Activated T-cell treated with anti-CD3 and anti-CD28 coated beads, Interleukin-2, amount 50 U/mL, for 4 hours (primary cell): ENCODE data around the gene SALL1. TPM values are rescaled to one million over a fixed set of nuclear protein-coding genes. Genes with fewer than 3 reads are reported as not detected.

ENCODE experiments used
- ATAC-seq, 2 donors: fragments of 200-7000 bp; cut with Tn5 transposase; one replicate each; pipeline ENCODE4 v1.10.0; 2021
- DNase-seq: peaks from one replicate; pipeline ENCODE4 v3.0.0-alpha.2; 2020
- H3K27me3 Mint-ChIP-seq: one replicate; pipeline ENCODE4 v1.8.0; 2021; ENCODE audit warnings: low read depth, mixed read lengths
- H3K36me3 Mint-ChIP-seq: one replicate; pipeline ENCODE4 v1.8.0; 2022; ENCODE audit warnings: mixed read lengths; ENCODE audit not compliant: insufficient read depth
- H3K4me1 Mint-ChIP-seq: one replicate; pipeline ENCODE4 v1.8.0; 2021; ENCODE audit warnings: low read depth, mixed read lengths
- H3K4me3 Mint-ChIP-seq: one replicate; pipeline ENCODE4 v1.8.0; 2021; ENCODE audit warnings: mild to moderate bottlenecking, moderate library complexity, mixed read lengths
- H3K9me3 Mint-ChIP-seq: one replicate; pipeline ENCODE4 v1.8.0; 2021; ENCODE audit warnings: mixed read lengths
- total RNA-seq, 3 donors: library from RNA; stranded (reverse); gene quantifications; one replicate each; pipeline ENCODE4 v1.2.1, GENCODE V29; 2021

Gene SALL1
- total RNA-seq, 3 donors from 2014 or later, result not detected

GRCh38 chr16:51164574-51164973 lies 13.5 kb upstream of the SALL1 start:
- ATAC-seq (no peak), DNase-seq (no peak)
- H3K4me1 Mint-ChIP-seq, result no peaks in the 10 kb centered on the region
- no peaks in the 10 kb centered on the region for H3K36me3 Mint-ChIP-seq
- no peaks in the 10 kb centered on the region for H3K9me3 Mint-ChIP-seq
- H3K4me3 Mint-ChIP-seq, result no peak overlapping the region
- H3K27me3 Mint-ChIP-seq, result peaks cover 11% of the 10 kb centered on the region

GRCh38 chr16:51163894-51164566 lies 13.0 kb upstream of the SALL1 start:
- ATAC-seq (no peak), DNase-seq (no peak)
- peaks cover 13% of the 10 kb centered on the region for H3K27me3 Mint-ChIP-seq
- no peaks in the 10 kb centered on the region for H3K4me1 Mint-ChIP-seq
- no peak overlapping the region for H3K4me3 Mint-ChIP-seq
- H3K36me3 Mint-ChIP-seq, result no peaks in the 10 kb centered on the region
- H3K9me3 Mint-ChIP-seq, result no peaks in the 10 kb centered on the region

DNA sequence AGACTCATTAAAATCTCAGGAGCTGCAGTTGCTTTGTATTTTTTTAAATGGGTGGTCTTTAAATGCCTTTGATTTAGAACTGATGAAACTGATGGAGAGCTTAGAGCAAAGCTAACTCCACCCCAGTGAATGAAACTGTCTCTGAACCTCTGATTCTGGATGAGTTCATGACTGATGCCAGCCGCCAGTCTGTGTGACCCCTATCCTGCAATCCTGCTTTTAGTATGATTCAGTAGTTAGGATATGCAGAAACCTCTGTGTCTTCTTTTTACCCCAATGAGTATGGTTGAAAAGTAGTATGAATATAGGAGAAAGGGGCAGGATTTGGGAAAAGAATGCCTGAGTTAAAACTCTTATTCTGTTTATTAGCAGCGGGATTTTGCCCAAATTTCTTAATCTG lies 12.3 kb upstream of the SALL1 start:
- Mint-ChIP-seq H3K9me3 (no peaks in the 10 kb centered on the region), H3K27me3 (peaks cover 14% of the 10 kb centered on the region), H3K4me3 (no peak overlapping the region), H3K36me3 (no peaks in the 10 kb centered on the region), H3K4me1 (no peaks in the 10 kb centered on the region)
- no peak for ATAC-seq
- no peak for DNase-seq

DNA sequence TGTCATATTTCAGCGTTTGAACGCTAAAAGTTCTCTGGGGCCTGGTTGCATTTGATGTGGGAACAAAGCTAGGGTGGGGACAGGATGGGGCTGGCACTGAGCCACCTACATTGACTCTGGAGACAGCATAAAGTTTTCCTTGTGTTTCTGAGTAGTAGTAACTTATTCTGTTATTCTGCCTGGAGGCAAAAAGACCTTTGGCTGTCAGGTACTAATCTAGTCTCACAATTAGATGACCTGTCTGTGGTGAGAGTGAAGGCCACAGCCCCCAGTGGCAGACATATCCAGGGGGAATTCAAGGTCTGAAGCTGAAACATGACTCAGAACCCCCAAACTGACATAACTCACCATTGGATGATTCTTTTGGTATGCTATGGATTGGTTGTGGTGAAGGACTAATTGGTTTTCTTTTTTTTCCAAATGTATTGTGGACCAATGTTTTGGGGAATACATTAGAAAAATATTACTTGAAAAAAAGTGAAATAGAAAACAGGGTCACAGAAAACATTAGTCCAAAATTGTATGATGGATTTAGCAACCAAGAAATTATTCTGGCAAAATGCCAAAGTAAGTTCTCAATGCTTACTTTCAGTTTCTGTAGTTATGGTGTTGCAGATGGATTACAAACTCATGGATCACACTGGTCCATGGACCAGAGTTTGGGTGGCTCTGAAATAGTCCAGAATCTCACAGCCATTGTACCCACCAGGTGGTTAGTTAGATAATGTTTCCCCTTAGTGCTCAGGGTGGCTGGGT lies 10.5 kb upstream of the SALL1 start:
- ATAC-seq, result no peak
- no peaks in the 10 kb centered on the region for H3K4me1 Mint-ChIP-seq
- DNase-seq, result no peak
- no peaks in the 10 kb centered on the region for H3K9me3 Mint-ChIP-seq
- peaks cover 28% of the 10 kb centered on the region for H3K27me3 Mint-ChIP-seq
- H3K4me3 Mint-ChIP-seq, result no peak overlapping the region
- H3K36me3 Mint-ChIP-seq, result no peaks in the 10 kb centered on the region

GRCh38 chr16:51159865-51160264 lies 8.8 kb upstream of the SALL1 start:
- no peak for DNase-seq
- Mint-ChIP-seq H3K4me3 (no peak overlapping the region), H3K9me3 (no peaks in the 10 kb centered on the region), H3K36me3 (no peaks in the 10 kb centered on the region), H3K4me1 (peaks cover 2% of the 10 kb centered on the region), H3K27me3 (peaks cover 44% of the 10 kb centered on the region)
- ATAC-seq, result no peak

DNA sequence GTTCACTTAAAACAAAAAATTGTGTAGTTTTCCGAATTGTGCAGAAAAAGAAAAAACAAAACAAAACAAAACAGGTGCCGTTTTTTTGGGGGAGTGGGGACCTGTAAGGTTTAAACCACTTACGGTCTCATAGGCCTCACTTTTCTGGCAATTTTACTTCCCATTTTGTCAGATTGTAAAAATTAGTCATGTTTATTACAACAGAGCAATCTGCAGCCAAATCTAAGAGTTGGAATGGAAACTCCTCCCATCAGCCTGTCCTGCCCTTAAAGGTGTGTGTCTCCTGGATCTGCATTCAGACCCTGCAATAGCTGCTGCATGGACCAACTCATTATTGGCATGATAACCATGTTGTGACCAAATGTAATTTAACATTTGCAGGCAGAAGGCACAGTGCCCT lies 8.2 kb upstream of the SALL1 start:
- peaks cover 48% of the 10 kb centered on the region for H3K27me3 Mint-ChIP-seq
- ATAC-seq (no peak), DNase-seq (no peak)
- H3K36me3 Mint-ChIP-seq, result no peaks in the 10 kb centered on the region
- no peaks in the 10 kb centered on the region for H3K9me3 Mint-ChIP-seq
- H3K4me3 Mint-ChIP-seq, result no peak overlapping the region
- peaks cover 2% of the 10 kb centered on the region for H3K4me1 Mint-ChIP-seq

- peaks cover 64% of the 10 kb centered on the region for H3K27me3 Mint-ChIP-seq
- H3K4me3 Mint-ChIP-seq, result no peak overlapping the region
- H3K36me3 Mint-ChIP-seq, result no peaks in the 10 kb centered on the region
- DNase-seq (no peak), ATAC-seq (no peak)
- H3K9me3 Mint-ChIP-seq, result no peaks in the 10 kb centered on the region
- peaks cover 4% of the 10 kb centered on the region for H3K4me1 Mint-ChIP-seq
Measured at GRCh38 chr16:51157698-51158097, 6.6 kb upstream of the SALL1 start.

DNA sequence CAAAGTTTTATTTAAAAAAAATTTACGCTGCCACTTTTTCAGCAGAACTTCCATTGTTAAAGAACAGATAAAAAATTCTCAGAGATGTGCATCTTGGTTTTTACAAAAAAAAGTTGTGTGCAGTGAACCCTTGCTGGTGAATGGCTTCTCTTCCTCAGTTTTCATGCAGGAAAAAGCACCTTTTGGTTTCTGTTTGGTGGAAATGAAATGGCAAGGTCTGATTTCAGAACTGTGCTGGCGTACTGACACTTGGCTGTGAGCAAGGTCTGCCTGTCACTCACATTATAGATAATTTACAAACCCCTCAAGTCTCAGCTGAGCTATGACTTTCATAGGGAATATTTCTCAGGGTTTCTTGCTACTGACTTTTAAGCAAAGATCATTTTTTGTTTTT lies 5.7 kb upstream of the SALL1 start:
- Mint-ChIP-seq H3K4me3 (no peak overlapping the region), H3K36me3 (no peaks in the 10 kb centered on the region), H3K27me3 (peaks cover 66% of the 10 kb centered on the region), H3K4me1 (peaks cover 5% of the 10 kb centered on the region), H3K9me3 (no peaks in the 10 kb centered on the region)
- ATAC-seq (no peak), DNase-seq (no peak)

DNA sequence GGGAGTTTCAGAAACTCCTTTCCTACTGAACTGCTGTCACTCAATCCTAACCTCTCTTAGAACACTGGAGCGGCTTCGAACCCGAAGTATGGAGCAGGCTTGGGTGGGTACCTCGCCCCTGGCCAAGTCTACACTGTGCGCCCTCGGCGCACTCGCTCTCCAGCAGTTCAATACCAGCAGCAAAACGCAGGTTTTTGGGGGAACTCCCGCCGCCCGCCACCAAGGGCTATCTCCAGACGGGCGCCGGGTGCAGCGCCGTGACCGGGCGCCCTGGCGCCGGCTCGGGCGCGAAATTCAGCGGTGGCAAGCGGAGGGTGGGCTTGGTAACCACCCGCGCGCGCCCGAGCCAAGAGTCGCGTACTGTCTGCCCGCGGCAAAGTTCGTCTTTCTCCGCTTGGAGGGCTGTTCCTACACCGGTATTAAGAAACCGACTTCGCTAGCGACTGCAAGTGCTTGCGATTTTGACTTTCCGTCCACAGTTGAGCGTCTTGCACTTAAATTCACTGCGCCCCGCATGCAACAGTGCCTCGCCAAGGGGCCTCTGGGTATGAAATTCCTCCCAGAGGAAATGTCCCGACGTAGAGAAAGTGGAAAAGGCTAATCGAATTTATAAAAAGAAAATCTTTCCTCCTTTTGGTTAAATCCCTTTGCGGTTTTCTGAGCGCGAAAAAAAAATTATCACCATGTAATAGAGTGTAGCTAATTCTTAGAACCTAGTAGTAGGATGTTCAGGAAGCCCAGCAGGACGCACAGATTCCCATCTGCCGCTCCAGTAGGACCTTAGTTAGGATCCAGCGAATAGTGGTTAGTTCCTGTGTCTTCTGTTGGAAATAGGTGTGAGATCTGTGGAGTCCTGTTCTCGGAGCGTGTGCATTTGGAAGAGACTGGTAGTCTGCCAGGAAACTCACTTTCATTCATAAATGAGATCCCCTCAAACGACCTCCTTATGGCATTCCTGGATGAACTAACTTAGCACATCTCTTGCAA lies 5.0 kb upstream of the SALL1 start:
- Mint-ChIP-seq H3K4me3 (no peak overlapping the region), H3K36me3 (no peaks in the 10 kb centered on the region), H3K9me3 (no peaks in the 10 kb centered on the region), H3K4me1 (peaks cover 5% of the 10 kb centered on the region), H3K27me3 (peaks cover 62% of the 10 kb centered on the region)
- no peak for ATAC-seq
- DNase-seq, result no peak

GRCh38 chr16:51155199-51155607 lies 4.1 kb upstream of the SALL1 start:
- DNase-seq (no peak), ATAC-seq (no peak)
- peaks cover 61% of the 10 kb centered on the region for H3K27me3 Mint-ChIP-seq
- no peaks in the 10 kb centered on the region for H3K9me3 Mint-ChIP-seq
- H3K36me3 Mint-ChIP-seq, result no peaks in the 10 kb centered on the region
- H3K4me1 Mint-ChIP-seq, result peaks cover 5% of the 10 kb centered on the region
- no peak overlapping the region for H3K4me3 Mint-ChIP-seq

- Mint-ChIP-seq H3K27me3 (peaks cover 65% of the 10 kb centered on the region), H3K4me1 (peaks cover 5% of the 10 kb centered on the region), H3K36me3 (no peaks in the 10 kb centered on the region), H3K9me3 (no peaks in the 10 kb centered on the region), H3K4me3 (no peak overlapping the region)
- DNase-seq (no peak), ATAC-seq (no peak)
Measured at GRCh38 chr16:51154271-51155171, 3.5 kb upstream of the SALL1 start.

GRCh38 chr16:51153577-51154031 lies 2.5 kb upstream of the SALL1 start:
- Mint-ChIP-seq H3K36me3 (no peaks in the 10 kb centered on the region), H3K4me3 (no peak overlapping the region), H3K4me1 (peaks cover 5% of the 10 kb centered on the region), H3K9me3 (no peaks in the 10 kb centered on the region), H3K27me3 (peaks cover 72% of the 10 kb centered on the region)
- no peak for DNase-seq
- ATAC-seq, result no peak

DNA sequence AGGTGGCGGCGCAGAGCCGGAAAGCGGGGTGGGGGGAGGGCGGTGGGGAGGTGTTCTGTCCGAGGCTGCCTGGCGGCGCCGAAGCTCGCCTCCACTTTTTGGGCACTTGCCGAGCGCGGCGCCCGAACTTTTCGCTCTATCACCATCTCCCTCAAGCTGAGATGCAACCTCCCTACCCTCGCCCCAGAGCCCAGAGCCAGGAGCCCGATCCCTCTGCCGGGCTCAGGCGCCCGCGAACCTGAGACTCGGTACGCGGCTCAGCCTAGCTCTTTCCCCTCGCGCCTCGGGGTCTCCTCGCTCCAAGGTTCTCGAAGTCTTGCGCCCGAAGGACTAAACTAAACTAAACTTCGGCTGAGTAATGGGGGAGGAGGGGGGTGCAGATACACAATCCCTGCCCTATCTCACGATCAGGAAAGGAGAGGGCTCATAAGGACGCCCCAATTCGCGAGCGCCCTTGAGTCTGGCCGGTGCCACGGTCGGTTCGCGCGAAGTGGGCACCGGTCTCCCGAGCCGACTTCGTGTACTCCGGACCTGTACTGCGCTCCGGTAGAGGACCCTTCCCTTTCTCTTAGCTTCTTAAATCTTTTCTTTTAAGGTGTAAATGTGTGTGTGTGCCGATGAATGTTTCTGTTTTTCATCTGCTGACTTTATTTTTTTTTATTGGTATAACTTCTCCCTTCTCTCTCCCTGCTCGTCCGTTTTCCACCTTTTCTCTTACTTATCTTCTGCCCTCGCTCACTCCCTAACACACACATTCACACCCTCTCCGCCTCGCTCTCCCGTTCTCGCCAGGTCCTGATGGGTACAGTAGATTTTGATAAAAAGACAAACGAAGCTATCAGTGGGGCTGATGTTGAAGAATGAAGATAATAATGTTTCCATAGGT lies 1.9 kb upstream of the SALL1 start:
- H3K9me3 Mint-ChIP-seq, result no peaks in the 10 kb centered on the region
- DNase-seq (no peak), ATAC-seq (no peak)
- peaks cover 5% of the 10 kb centered on the region for H3K4me1 Mint-ChIP-seq
- H3K27me3 Mint-ChIP-seq, result peaks cover 76% of the 10 kb centered on the region
- H3K4me3 Mint-ChIP-seq, result no peak overlapping the region
- H3K36me3 Mint-ChIP-seq, result no peaks in the 10 kb centered on the region
